Osteoblast (primary cell): ENCODE results near the gene FADS1. TPM values are rescaled to one million over a fixed set of nuclear protein-coding genes. Genes with fewer than 3 reads are reported as not detected.

ENCODE experiments used
- DNase-seq: peaks from one replicate; pipeline ENCODE4 v3.0.0; 2011; ENCODE audit warnings: low spot score, mixed read lengths; ENCODE audit not compliant: insufficient read length; ENCODE audit errors: missing footprints
- H2AFZ ChIP-seq: 2 replicates; pipeline ENCODE4 v1.6.0; 2011; ENCODE audit warnings: mild to moderate bottlenecking, low read length
- H3K27ac ChIP-seq: 2 replicates; pipeline ENCODE4 v1.5.1; 2011; ENCODE audit warnings: mild to moderate bottlenecking, low read depth, low read length, moderate library complexity
- H3K27me3 ChIP-seq: 2 replicates; pipeline ENCODE4 v1.6.0; 2012; ENCODE audit warnings: mild to moderate bottlenecking, control low read depth, inconsistent platforms, low read length, moderate library complexity; ENCODE audit not compliant: insufficient read depth
- H3K36me3 ChIP-seq: 2 replicates; pipeline ENCODE4 v1.5.1; 2011; ENCODE audit warnings: mild to moderate bottlenecking, low read length, control low read depth, moderate library complexity; ENCODE audit not compliant: insufficient read depth
- H3K4me1 ChIP-seq: 2 replicates; pipeline ENCODE4 v1.5.1; 2011; ENCODE audit warnings: mild to moderate bottlenecking, low read length, control low read depth, moderate library complexity; ENCODE audit not compliant: insufficient read depth
- H3K4me2 ChIP-seq: 2 replicates; pipeline ENCODE4 v1.6.0; 2011; ENCODE audit warnings: mild to moderate bottlenecking, low read length; ENCODE audit not compliant: insufficient read depth
- H3K4me3 ChIP-seq: fragments of 200-600 bp; sonication (generic); 3 replicates; pipeline ENCODE4 v1.5.1; 2012; ENCODE audit warnings: mild to moderate bottlenecking, low read length, inconsistent platforms; ENCODE audit not compliant: insufficient read depth
- H3K79me2 ChIP-seq: 2 replicates; pipeline ENCODE4 v1.6.0; 2012; ENCODE audit warnings: mild to moderate bottlenecking, low read length, control low read depth, inconsistent platforms; ENCODE audit not compliant: insufficient read depth
- H3K9me3 ChIP-seq: 2 replicates; pipeline ENCODE4 v1.5.1; 2011; ENCODE audit warnings: low read depth, low read length, control low read depth
- H4K20me1 ChIP-seq: 2 replicates; pipeline ENCODE4 v1.6.0; 2012; ENCODE audit warnings: mild to moderate bottlenecking, low read length, control low read depth; ENCODE audit not compliant: insufficient read depth
- total RNA-seq: library from RNA; depleted of rRNA; stranded (reverse); fragments of >200 nt; gene quantifications from 2 replicates; pipeline ENCODE4 v1.2.3, GENCODE V29; 2012
- TF ChIP-seq, protein P1 (sequence below): IDR thresholded peaks from 2 replicates; pipeline ENCODE4 v1.5.1; 2011; ENCODE audit warnings: mild to moderate bottlenecking, low read depth, low read length, moderate library complexity; ENCODE audit errors: extremely low read depth

The FADS1 gene
- total RNA-seq: 303 and 323 TPM in 2 replicates

DNA sequence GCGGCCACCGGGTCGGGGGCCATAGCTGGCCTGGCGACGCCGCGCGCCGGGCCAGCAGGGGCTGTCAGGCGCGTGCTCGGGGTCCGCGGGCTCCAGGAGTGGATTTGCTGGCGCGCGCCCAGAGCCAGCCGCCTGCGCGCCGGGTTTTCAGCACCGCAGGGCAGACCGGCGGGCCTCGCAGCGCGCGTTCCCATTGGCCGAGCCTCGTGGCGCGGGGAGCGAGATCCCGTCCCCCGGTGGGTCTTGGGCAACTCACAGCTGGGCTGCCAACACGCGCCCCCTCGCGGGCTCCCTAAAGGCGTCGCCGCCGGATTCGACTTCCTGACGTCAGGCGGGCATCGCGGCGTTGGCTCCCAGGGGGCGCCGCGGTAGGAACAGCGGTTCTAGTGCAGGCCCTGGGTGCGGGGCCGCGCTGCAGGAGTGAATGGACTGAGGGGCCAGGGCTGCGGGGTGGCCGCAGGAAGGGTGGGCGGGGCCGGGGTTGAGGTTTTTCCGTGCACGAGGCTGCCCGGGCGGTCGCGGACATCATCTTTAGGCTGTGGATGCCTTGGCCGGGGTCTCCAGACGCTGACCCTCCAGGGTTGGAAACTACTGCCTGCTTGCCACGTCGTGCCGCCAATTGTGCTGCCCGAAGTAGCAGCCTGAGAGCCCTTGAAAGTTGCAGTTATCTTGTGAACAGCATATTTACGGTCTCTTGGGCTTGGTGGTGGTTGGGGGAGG is at the start of gene FADS1:
Gene FADS1 (minus strand): TSS at position 268 of the 720 bp plus-strand sequence. CDS start 74 bp downstream, at position 194.
- Histone ChIP-seq H3K4me1 (peaks cover 35% of the 10 kb centered on the region), H3K36me3 (peaks cover 6% of the 10 kb centered on the region), H3K9me3 (no peaks in the 10 kb centered on the region), H3K4me2 (peak within 1 kb of the TSS; percentile 98), H3K4me3 (peak within 1 kb of the TSS; percentile 92), H3K79me2 (peaks cover 11% of the 10 kb centered on the region), H3K27ac (peak within 1 kb of the TSS; percentile 93), H2AFZ (peak within 1 kb of the TSS; percentile 96), H4K20me1 (no peaks in the 10 kb centered on the region), H3K27me3 (no peaks in the 10 kb centered on the region)
- TF ChIP-seq, protein P1, sequence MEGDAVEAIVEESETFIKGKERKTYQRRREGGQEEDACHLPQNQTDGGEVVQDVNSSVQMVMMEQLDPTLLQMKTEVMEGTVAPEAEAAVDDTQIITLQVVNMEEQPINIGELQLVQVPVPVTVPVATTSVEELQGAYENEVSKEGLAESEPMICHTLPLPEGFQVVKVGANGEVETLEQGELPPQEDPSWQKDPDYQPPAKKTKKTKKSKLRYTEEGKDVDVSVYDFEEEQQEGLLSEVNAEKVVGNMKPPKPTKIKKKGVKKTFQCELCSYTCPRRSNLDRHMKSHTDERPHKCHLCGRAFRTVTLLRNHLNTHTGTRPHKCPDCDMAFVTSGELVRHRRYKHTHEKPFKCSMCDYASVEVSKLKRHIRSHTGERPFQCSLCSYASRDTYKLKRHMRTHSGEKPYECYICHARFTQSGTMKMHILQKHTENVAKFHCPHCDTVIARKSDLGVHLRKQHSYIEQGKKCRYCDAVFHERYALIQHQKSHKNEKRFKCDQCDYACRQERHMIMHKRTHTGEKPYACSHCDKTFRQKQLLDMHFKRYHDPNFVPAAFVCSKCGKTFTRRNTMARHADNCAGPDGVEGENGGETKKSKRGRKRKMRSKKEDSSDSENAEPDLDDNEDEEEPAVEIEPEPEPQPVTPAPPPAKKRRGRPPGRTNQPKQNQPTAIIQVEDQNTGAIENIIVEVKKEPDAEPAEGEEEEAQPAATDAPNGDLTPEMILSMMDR: peak; percentile 42
- peak; percentile 98 for DNase-seq

DNA sequence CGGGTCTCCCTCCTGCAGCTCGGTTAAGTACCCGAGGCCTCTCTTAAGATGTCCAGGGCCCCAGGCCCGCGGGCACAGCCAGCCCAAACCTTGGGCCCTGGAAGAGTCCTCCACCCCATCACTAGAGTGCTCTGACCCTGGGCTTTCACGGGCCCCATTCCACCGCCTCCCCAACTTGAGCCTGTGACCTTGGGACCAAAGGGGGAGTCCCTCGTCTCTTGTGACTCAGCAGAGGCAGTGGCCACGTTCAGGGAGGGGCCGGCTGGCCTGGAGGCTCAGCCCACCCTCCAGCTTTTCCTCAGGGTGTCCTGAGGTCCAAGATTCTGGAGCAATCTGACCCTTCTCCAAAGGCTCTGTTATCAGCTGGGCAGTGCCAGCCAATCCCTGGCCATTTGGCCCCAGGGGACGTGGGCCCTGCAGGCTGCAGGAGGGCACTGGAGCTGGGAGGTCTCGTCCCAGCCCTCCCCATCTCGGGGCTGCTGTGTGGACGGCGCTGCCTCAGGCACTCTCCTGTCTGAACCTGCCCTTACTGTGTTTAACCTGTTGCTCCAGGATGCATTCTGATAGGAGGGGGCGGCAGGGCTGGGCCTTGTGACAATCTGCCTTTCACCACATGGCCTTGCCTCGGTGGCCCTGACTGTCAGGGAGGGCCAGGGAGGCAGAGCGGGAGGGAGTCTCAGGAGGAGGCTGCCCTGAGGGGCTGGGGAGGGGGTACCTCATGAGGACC is 49.6 kb upstream of the FADS1 start:
- TF ChIP-seq, protein P1: no peak
- H3K9me3 ChIP-seq: no peaks in the 10 kb centered on the region
- no peaks in the 10 kb centered on the region for H3K79me2 ChIP-seq
- no peaks in the 10 kb centered on the region for H4K20me1 ChIP-seq
- no peak overlapping the region for H3K4me2 ChIP-seq
- no peaks in the 10 kb centered on the region for H3K27me3 ChIP-seq
- H3K4me3 ChIP-seq: no peak overlapping the region
- peak; percentile 58 for DNase-seq
- H3K27ac ChIP-seq: no peak overlapping the region
- no peaks in the 10 kb centered on the region for H3K36me3 ChIP-seq
- peaks cover 11% of the 10 kb centered on the region for H3K4me1 ChIP-seq
- no peak overlapping the region for H2AFZ ChIP-seq

DNA sequence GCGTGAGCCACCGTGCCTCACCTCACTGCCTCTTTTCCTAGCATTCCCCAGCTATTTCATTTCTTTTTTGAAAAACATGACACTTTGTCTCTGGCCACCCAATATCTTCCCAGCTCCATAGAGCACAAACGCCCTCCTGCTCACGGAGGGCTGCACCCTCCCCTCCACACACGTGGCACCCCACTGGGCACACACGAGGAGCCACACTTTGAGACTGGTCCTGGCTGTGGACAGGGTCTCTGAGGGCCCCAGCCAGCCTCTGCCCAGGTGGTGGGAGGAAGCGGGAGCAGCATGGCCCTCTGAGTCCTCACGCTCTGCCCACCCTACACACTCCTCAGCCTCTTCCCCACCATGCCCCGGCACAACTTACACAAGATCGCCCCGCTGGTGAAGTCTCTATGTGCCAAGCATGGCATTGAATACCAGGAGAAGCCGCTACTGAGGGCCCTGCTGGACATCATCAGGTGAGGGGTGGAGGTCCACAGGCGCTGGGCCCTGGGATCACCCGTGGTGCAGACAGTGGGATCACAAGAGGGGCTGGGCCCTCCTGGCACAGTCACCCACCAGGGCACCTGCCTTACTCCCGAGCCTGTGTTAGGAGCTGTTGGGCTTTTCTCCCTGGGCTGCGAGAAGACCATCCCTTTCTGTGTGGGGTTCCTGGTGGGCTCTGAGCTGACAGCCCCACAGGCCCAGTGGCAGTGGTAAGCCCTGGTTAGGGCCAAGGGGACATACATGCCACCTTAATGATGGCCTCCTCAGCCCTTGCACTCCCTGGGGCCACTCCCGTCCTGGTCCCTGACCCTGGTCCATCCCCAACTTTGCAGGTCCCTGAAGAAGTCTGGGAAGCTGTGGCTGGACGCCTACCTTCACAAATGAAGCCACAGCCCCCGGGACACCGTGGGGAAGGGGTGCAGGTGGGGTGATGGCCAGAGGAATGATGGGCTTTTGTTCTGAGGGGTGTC is 48.3 kb upstream of the FADS1 start:
- Histone ChIP-seq H3K4me3 (no peak overlapping the region), H3K36me3 (no peaks in the 10 kb centered on the region), H3K4me2 (no peak overlapping the region), H3K9me3 (no peaks in the 10 kb centered on the region), H3K27ac (no peak overlapping the region), H3K27me3 (no peaks in the 10 kb centered on the region), H3K4me1 (no peaks in the 10 kb centered on the region), H3K79me2 (no peaks in the 10 kb centered on the region), H4K20me1 (no peaks in the 10 kb centered on the region), H2AFZ (no peak overlapping the region)
- peak; percentile 49 for DNase-seq
- TF ChIP-seq, protein P1: no peak
